Stimulated activated CD8-positive, alpha-beta memory T cell treated with anti-CD3 and anti-CD28 coated beads, Interleukin-4, amount 100 ng/mL, for 24 hours (primary cell): ENCODE measurements around the gene AKAP7.
"Not testable (repeated sequence)": the region's sequence is repeated elsewhere in the genome, so short reads cannot be mapped to it uniquely, and the experiment has no call there.

Source experiments
- DNase-seq: peaks from one replicate; pipeline ENCODE4 v3.0.0-alpha.2; 2020; ENCODE audit warnings: low read depth

Gene AKAP7

GRCh38 chr6:131255911-131256310, 120.6 kb downstream of the AKAP7 start:
- DNase-seq: no peak

- DNase-seq: no peak
These were observed 121.8 kb downstream of the AKAP7 start for GRCh38 chr6:131257104-131257503.

GRCh38 chr6:131258010-131258652, 122.9 kb downstream of the AKAP7 start:
- no peak for DNase-seq

GRCh38 chr6:131258816-131259476, 123.7 kb downstream of the AKAP7 start:
- DNase-seq: no peak

- not testable (repeated sequence) for DNase-seq
These were observed 125.7 kb downstream of the AKAP7 start for GRCh38 chr6:131260960-131261359.

GRCh38 chr6:131262060-131262459, 126.8 kb downstream of the AKAP7 start:
- DNase-seq: no peak

- no peak for DNase-seq
These were observed 130.7 kb downstream of the AKAP7 start for GRCh38 chr6:131265939-131266338.

GRCh38 chr6:131268303-131268702, 133.0 kb downstream of the AKAP7 start:
- DNase-seq: no peak

GRCh38 chr6:131269565-131270391, 134.5 kb downstream of the AKAP7 start:
- no peak for DNase-seq

GRCh38 chr6:131270534-131270933, 135.3 kb downstream of the AKAP7 start:
- DNase-seq: no peak

- no peak for DNase-seq
These were observed 140.0 kb downstream of the AKAP7 start for GRCh38 chr6:131275273-131275672.

- no peak for DNase-seq
These were observed 142.3 kb downstream of the AKAP7 start for GRCh38 chr6:131277591-131277990.

GRCh38 chr6:131281471-131282270, 146.4 kb downstream of the AKAP7 start:
- peak; percentile 32 for DNase-seq

GRCh38 chr6:131282365-131282764, 147.1 kb downstream of the AKAP7 start:
- DNase-seq: no peak

- DNase-seq: no peak
These were observed 148.4 kb downstream of the AKAP7 start for GRCh38 chr6:131283466-131284175.

- no peak for DNase-seq
These were observed 150.3 kb downstream of the AKAP7 start for GRCh38 chr6:131285548-131285947.

GRCh38 chr6:131286469-131287040, 151.3 kb downstream of the AKAP7 start:
- no peak for DNase-seq

- DNase-seq: no peak
These were observed 152.9 kb downstream of the AKAP7 start for GRCh38 chr6:131288214-131288613.

- no peak for DNase-seq
These were observed 155.7 kb downstream of the AKAP7 start for GRCh38 chr6:131290955-131291354.

GRCh38 chr6:131292145-131292938, 157.1 kb downstream of the AKAP7 start:
- DNase-seq: no peak
